VCaP (cell line): ENCODE data around the gene NR2F6.

Experiments
- H3K27ac ChIP-seq: fragments of 450-650 bp; 2 replicates; pipeline ENCODE4 v1.5.1; 2017
- CTCF ChIP-seq: fragments of 450-650 bp; conservative IDR thresholded peaks from 2 replicates; pipeline ENCODE4 v1.5.1; 2017; ENCODE audit warnings: mild to moderate bottlenecking, moderate library complexity

Gene NR2F6

GRCh38 chr19:17260842-17261325 is 15.2 kb upstream of the NR2F6 start:
- H3K27ac ChIP-seq = peak overlapping the region; percentile 45; the same call in 1 of the 2 replicates

GRCh38 chr19:17259934-17260333 is 14.2 kb upstream of the NR2F6 start:
- TF ChIP-seq CTCF = no peak
- H3K27ac ChIP-seq = no peak overlapping the region

More at GRCh38 chr19:17260842-17261325, 15.2 kb upstream of the NR2F6 start:
- peak; percentile 98 for TF ChIP-seq CTCF

GRCh38 chr19:17259118-17259780 is 13.5 kb upstream of the NR2F6 start:
- no peak overlapping the region for H3K27ac ChIP-seq
- no peak for TF ChIP-seq CTCF

GRCh38 chr19:17256130-17256529 is 10.4 kb upstream of the NR2F6 start:
- no peak for TF ChIP-seq CTCF
- no peak overlapping the region for H3K27ac ChIP-seq

DNA sequence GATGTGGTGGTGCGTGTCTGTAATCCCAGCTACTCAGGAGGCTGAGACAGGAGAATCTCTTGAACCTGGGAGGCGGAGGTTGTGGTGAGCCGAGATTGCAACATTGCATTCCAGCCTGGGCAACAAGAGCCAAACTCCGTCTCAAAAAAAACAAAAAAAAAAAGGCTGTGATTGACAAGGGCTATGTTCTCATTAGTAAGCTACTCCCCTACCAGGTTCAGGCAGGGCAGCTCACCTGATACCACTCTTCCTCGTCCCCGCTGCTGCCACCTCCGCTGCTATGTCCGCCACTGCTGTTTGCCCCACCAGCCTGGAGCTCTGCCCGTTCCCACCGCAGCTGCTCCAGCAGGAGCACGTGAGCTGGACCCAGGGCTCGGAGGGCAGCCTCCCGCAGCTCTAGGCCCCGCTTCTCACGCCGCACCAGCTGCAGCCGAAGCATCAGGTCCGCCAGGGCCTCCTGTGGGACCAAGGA is 9.5 kb upstream of the NR2F6 start:
- no peak overlapping the region for H3K27ac ChIP-seq
- no peak for TF ChIP-seq CTCF

DNA sequence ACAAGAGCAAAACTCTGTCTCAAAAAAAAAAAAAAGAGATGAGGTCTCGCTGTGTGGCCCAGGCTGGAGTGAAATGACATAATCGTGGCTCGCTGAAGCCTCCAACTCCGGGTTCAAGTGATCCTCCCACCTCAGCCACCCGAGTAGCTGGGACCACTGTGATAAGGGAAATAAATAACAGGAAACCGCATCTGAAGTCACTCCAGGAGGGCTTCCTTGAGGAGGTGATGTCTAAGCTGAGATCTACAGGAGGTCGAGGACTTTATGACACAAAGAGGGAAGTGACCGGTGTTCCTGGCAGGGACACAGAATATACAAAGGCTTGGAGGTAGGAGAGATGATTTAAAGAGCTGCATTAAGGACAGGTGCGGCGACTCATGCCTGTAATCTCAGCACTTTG is 8.9 kb upstream of the NR2F6 start:
- no peak for TF ChIP-seq CTCF

DNA sequence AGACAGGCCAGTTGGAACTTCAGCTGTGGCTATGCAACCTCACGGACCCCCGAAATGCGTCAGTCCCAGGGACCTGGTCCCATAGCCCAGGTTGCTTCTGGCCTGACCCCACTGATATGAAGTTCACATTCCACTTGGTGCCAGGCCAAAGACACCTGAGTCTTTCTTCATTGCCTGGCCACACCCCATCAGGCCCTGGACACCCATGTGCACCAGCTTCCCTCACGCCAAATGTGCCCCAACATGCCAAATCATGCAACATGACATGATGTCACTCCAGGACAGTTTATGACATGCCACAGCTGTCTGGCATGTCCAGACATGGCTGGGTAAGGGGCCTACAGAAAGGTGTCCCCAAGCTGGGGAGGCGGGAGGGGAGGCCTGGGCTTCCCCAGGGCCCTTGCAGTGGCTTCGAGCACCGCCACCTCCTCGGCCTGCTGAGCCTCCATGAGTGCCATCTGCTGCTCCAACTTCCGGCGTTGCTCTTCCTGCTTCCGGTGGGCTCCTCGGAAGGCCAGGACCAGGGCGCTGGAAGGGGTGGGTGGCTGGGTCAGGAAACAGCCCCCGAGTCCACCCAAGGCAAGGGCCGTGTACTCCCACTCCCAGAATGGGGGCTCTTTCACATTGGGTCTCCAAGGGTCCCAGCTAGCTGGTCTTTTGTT is 4.3 kb upstream of the NR2F6 start:
- no peak overlapping the region for H3K27ac ChIP-seq
- TF ChIP-seq CTCF = no peak

More for the DNA sequence above, 8.9 kb upstream of the NR2F6 start:
- H3K27ac ChIP-seq = no peak overlapping the region
